Skeletal muscle tissue (tissue), 4 donors: Measurements from ENCODE around the gene NKAPD1. TPM values are rescaled to one million over a fixed set of nuclear protein-coding genes. Genes with fewer than 3 reads are reported as not detected.
"Not testable (repeated sequence)": the region's sequence is repeated elsewhere in the genome, so short reads cannot be mapped to it uniquely, and the experiment has no call there.

Experiments
- H3K27ac ChIP-seq: one replicate; pipeline ENCODE4 v1.7.0; 2013; ENCODE audit warnings: mild to moderate bottlenecking, low read depth, low read length, inconsistent platforms
- H3K27me3 ChIP-seq, 3 donors: one replicate each; pipeline ENCODE4 v1.7.0; 2013; ENCODE audit warnings: low read length in 3 of 3; ENCODE audit not compliant: control insufficient read depth in 3 of 3, insufficient read depth in 3 of 3
- H3K36me3 ChIP-seq, 3 donors: one replicate each; pipeline ENCODE4 v1.7.0; 2013; ENCODE audit warnings: low read length in 3 of 3; ENCODE audit not compliant: control insufficient read depth in 3 of 3, insufficient read depth in 3 of 3
- H3K4me1 ChIP-seq, 3 donors: one replicate each; pipeline ENCODE4 v1.7.0; 2013; ENCODE audit warnings: low read length in 3 of 3, mild to moderate bottlenecking in 3 of 3; ENCODE audit not compliant: control insufficient read depth in 3 of 3, insufficient read depth in 3 of 3
- H3K4me3 ChIP-seq, 3 donors: one replicate each; pipeline ENCODE4 v1.7.0; 2013; ENCODE audit warnings: low read length in 3 of 3
- H3K9ac ChIP-seq, 3 donors: one replicate each; pipeline ENCODE4 v1.7.0; 2013; ENCODE audit warnings: low read length in 3 of 3, mild to moderate bottlenecking in 3 of 3, moderate library complexity in 2 of 3, low read depth in 1 of 3
- H3K9me3 ChIP-seq, 3 donors: one replicate each; pipeline ENCODE4 v1.7.0; 2013; ENCODE audit warnings: low read length in 3 of 3; ENCODE audit not compliant: control insufficient read depth in 3 of 3
- total RNA-seq: library from RNA; depleted of rRNA; stranded (reverse); fragments of >200 nt; gene quantifications from one replicate; pipeline ENCODE4 v1.2.3, GENCODE V29; 2014
- donor health status: Osteomylitis.

NKAPD1 gene
- total RNA-seq, 1 donor from 2014 or later, result 16.7 TPM

DNA sequence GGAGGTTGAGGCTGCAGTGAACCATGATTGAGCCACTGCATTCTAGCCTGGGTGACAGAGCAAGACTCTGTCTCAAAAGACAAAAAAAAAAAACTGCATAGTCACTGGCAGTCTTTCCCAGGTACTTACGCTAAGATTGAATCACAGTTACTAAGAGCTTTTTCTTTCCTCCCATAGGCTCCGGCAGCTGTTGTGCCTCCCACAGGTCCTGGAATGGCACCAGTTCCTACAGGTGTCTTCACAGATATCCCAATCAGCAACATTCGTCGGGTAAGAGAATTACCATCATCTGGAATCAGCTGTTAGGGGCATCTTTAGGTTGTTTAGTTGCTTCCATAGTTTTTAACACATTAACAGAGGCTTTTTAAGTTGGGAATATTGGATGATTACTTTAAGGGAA is 29.1 kb upstream of the NKAPD1 start:
- Histone ChIP-seq H3K36me3 (peaks cover 12 to 44% (median 22%) of the 10 kb centered on the region in 3 donors), H3K27me3 (no peaks in the 10 kb centered on the region)

DNA sequence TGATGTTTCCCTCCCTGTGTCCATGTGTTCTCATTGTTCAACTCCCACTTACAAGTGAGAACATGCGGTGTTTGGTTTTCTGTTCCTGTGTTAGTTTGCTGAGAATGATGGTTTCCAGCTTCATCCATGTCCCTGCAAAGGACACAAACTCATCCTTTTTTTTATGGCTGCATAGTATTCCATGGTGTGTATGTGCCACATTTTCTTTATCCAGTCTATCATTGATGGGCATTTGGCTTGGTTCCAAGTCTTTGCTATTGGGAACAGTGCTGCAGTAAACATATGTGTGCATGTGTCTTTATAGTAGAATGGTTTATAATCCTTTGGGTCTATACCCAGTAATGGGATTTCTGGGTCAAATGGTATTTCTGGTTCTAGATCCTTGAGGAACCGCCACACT is 27.5 kb upstream of the NKAPD1 start:
- not testable (repeated sequence) for H3K27me3 ChIP-seq, H3K4me3 ChIP-seq, H3K4me1 ChIP-seq, H3K9ac ChIP-seq, H3K27ac ChIP-seq, H3K9me3 ChIP-seq
- peaks cover 17 to 48% (median 27%) of the 10 kb centered on the region in 3 donors for H3K36me3 ChIP-seq

More for the DNA sequence above, 29.1 kb upstream of the NKAPD1 start:
- no peak overlapping the region for H3K9ac ChIP-seq
- H3K4me1 ChIP-seq, result no peaks in the 10 kb centered on the region
- no peak overlapping the region for H3K4me3 ChIP-seq
- no peaks in the 10 kb centered on the region for H3K9me3 ChIP-seq
- no peak overlapping the region for H3K27ac ChIP-seq

DNA sequence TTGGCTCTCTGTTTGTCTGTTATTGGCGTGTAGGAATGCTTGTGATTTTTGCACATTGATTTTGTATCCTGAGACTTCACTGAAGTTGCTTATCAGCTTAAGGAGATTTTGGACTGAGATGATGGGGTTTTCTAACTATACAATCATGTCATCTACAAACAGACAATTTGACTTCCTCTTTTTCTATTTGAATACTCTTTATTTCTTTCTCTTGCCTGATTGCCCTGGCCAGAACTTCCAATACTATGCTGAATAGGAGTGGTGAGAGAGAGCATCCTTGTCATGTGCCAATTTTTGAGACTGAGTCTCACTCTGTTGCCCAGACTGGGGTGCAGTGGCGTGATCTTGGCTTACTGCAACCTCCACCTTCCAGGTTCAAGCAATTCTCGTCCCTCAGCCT is 25.8 kb upstream of the NKAPD1 start:
- H3K36me3 ChIP-seq, result peaks cover 22 to 52% (median 37%) of the 10 kb centered on the region in 3 donors
- not testable (repeated sequence) for H3K27me3 ChIP-seq, H3K27ac ChIP-seq, H3K9me3 ChIP-seq, H3K4me1 ChIP-seq, H3K4me3 ChIP-seq, H3K9ac ChIP-seq

DNA sequence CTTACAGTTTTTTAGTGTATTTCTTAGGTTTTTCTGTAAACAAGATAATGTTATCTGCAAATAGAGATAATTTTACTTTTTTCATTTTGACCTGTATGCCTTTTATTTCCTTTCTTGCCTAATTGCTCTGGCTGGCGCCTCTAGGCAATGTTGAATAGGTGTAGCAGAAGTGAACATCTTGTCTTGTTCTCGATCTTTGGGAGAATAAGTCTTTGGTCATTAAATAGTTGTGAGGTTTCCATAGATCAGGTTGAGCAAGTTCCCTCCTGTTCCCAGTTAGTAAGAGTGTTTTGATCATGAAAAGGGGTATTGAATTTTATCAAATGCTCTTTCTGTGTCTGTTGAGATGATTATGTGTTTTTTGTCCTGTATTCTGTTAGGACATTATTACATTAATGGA is 24.3 kb upstream of the NKAPD1 start:
- H3K36me3 ChIP-seq, result peaks cover 27 to 57% (median 42%) of the 10 kb centered on the region in 3 donors
- no peaks in the 10 kb centered on the region for H3K27me3 ChIP-seq
- H3K4me3 ChIP-seq, result no peak overlapping the region

DNA sequence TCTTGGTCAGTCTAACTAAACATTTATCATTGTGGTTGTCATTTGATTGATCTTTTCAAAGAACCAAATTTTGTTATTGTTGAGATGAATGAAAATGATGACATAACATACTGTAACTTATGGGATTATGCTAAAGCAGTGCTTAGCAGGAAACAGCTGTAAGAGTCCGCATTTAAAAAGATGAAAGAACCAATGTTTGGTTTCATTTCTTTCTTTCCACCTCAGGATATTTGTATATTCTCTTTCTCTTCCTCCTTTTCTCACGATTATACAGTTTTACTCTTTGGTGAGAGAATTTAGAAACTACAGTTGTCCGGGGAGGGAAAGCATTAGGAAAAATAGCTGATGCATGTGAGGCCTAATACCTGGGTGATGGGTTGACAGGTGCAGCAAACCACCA is 23.4 kb upstream of the NKAPD1 start:
- H3K27ac ChIP-seq, result no peak overlapping the region
- no peaks in the 10 kb centered on the region for H3K27me3 ChIP-seq
- no peak overlapping the region for H3K9ac ChIP-seq
- no peaks in the 10 kb centered on the region for H3K9me3 ChIP-seq
- H3K36me3 ChIP-seq, result peaks cover 21 to 51% (median 35%) of the 10 kb centered on the region in 3 donors
- no peak overlapping the region for H3K4me3 ChIP-seq
- no peaks in the 10 kb centered on the region for H3K4me1 ChIP-seq

More for the DNA sequence above, 24.3 kb upstream of the NKAPD1 start:
- Histone ChIP-seq H3K27ac (no peak overlapping the region), H3K9me3 (no peaks in the 10 kb centered on the region), H3K4me1 (no peaks in the 10 kb centered on the region), H3K9ac (no peak overlapping the region)

DNA sequence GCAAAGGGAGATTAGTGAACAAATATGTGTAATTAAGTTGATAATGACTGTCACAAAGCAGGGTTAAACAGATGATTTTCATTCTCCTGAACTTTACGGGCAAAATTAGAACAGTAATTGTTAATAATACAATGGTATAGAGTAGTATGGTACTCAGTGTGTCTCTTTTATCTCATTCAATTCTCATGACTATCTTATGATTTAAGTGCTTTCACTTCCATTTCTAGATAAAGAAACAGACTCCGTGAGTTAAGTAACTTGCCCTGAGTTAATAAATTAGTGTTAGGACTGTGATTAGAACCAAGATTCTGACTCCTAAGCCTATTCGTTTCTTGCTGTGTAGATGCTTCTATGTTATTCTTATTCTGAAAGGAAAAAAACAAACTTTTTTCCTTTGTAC is 22.3 kb upstream of the NKAPD1 start:
- H3K4me3 ChIP-seq, result no peak overlapping the region
- no peaks in the 10 kb centered on the region for H3K9me3 ChIP-seq
- H3K9ac ChIP-seq, result no peak overlapping the region
- no peaks in the 10 kb centered on the region for H3K27me3 ChIP-seq
- peaks cover 21 to 56% (median 37%) of the 10 kb centered on the region in 3 donors for H3K36me3 ChIP-seq
- no peaks in the 10 kb centered on the region for H3K4me1 ChIP-seq
- H3K27ac ChIP-seq, result no peak overlapping the region

DNA sequence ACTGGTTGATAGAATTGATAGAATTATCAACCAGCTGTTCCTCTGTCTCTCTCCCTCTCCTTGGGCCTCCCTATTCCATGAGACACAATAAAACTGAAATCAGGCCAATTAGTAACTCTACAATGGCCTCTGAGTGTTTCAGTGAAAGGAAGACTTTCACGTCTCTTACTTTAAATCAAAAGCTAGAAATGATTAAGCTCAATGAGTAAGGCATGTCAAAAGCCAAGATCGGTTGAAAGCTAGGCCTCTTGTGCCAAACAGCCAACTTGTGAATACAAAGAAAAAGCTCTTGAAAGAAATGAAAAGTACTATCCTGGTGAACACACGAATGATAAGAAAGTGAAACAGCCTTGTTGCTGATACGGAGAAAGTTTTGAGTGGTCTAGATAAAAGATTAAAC is 16.9 kb upstream of the NKAPD1 start:
- Histone ChIP-seq H3K27ac (no peak overlapping the region), H3K9me3 (no peaks in the 10 kb centered on the region), H3K36me3 (peaks cover 27 to 61% (median 39%) of the 10 kb centered on the region in 3 donors), H3K4me3 (no peak overlapping the region), H3K4me1 (no peaks in the 10 kb centered on the region), H3K9ac (no peak overlapping the region), H3K27me3 (no peaks in the 10 kb centered on the region)

DNA sequence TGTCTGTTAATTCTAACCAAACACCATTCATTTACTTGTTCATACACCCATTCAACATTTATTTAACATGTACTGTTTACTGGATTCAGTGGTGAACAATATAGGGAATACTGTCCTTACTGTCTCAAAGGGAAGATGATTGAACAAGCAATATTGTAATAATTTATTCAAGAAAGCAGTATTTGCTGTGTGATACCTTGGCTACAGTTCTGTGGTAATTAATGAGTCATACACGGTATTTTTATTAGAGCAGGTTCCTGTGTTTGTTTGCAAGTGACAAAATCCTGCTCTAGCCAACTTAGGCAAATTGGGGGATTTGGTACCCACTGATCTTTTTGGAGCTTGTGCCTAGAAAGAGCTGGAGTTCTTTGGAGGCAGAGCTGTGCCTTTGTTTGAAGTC is 16.0 kb upstream of the NKAPD1 start:
- no peak overlapping the region for H3K4me3 ChIP-seq
- no peaks in the 10 kb centered on the region for H3K4me1 ChIP-seq
- H3K9me3 ChIP-seq, result no peaks in the 10 kb centered on the region
- H3K36me3 ChIP-seq, result peaks cover 28 to 62% (median 42%) of the 10 kb centered on the region in 3 donors
- H3K27ac ChIP-seq, result no peak overlapping the region
- H3K27me3 ChIP-seq, result no peaks in the 10 kb centered on the region
- no peak overlapping the region for H3K9ac ChIP-seq

DNA sequence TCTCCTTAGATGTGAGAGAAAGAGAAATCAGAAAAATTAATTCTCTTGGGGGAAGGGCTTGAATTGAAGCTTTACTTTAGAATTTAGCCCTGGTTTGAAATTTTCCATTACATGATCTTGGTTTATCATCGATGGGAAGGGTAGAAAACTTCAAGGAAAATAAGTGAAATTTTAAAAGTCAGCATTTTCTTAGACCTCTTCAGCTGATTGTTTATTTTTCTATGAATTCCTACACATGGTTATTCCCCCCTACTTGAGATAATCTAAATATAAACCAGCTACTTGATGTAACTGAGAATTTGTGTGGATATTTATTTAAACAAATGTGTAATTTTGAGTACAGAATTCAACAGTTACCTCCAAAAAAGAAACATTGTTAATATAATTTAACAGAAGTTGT is 11.2 kb upstream of the NKAPD1 start:
- Histone ChIP-seq H3K27ac (no peak overlapping the region), H3K9ac (no peak overlapping the region), H3K27me3 (no peaks in the 10 kb centered on the region), H3K36me3 (peaks cover 17 to 40% (median 22%) of the 10 kb centered on the region in 3 donors), H3K4me1 (no peaks in the 10 kb centered on the region), H3K4me3 (no peak overlapping the region), H3K9me3 (no peaks in the 10 kb centered on the region)

DNA sequence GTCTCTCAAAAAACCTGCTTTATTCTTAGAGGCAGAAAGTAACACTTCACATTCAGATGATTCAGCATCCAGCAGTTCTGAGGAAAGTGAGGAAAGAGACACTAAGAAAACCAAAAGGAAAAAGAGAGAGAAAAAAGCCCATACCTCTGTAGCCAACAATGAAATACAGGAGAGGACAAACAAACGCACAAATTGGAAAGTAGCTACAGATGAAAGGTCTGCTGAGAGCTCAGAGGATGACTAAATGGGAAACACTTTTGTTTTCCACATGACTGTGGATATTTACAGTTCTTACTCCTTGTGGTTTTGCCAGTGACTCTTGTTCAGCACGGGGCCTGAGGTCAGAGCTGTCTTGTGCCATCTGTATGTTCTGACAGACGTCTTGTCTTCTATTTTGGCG is 8.6 kb downstream of the NKAPD1 start:
- no peak overlapping the region for H3K4me3 ChIP-seq
- peaks cover 26 to 62% (median 58%) of the 10 kb centered on the region in 3 donors for H3K36me3 ChIP-seq
- no peaks in the 10 kb centered on the region for H3K27me3 ChIP-seq
- no peaks in the 10 kb centered on the region for H3K9me3 ChIP-seq
- peaks cover 11 to 33% (median 16%) of the 10 kb centered on the region in 3 donors for H3K4me1 ChIP-seq
- no peak overlapping the region for H3K9ac ChIP-seq
- peak overlapping the region; percentile 74 for H3K27ac ChIP-seq
